ENCODE results near the gene ARHGAP26. TPM values are rescaled to one million over a fixed set of nuclear protein-coding genes. Genes with fewer than 3 reads are reported as not detected.

ARHGAP26 gene
- total RNA-seq, 1 donor from 2014 or later, result 8.9 TPM

DNA sequence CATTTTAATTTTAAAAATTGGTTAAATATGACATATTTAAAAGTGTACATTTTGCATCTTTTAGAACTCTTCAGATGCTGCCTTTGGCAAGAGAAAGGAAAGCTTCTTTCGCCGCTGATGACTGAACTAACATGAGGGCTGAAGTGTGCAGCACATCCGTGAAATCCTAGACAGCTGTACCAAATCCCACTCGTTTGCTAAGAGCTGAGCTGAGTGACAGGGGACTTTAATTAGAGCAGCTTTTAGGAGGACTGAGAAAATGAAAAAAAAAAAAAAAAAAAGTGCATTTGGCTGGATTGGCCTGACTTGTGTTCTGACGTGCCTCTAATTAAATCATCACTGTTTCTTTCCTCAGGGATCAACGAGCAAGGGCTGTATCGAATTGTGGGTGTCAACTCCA, 271.3 kb downstream of the ARHGAP26 start:
- DNase-seq (ENCODE audit: low spot score in 2 of 2, unreplicated experiment in 2 of 2), result no peak
- Mint-ChIP-seq H3K27ac (no peak overlapping the region), H3K36me3 (no peaks in the 10 kb centered on the region), H3K4me3 (no peak overlapping the region), H3K27me3 (ENCODE audit: low read depth) (no peaks in the 10 kb centered on the region), H3K4me1 (peaks cover 13% of the 10 kb centered on the region), H3K9me3 (no peaks in the 10 kb centered on the region)
- TF ChIP-seq, protein P1, sequence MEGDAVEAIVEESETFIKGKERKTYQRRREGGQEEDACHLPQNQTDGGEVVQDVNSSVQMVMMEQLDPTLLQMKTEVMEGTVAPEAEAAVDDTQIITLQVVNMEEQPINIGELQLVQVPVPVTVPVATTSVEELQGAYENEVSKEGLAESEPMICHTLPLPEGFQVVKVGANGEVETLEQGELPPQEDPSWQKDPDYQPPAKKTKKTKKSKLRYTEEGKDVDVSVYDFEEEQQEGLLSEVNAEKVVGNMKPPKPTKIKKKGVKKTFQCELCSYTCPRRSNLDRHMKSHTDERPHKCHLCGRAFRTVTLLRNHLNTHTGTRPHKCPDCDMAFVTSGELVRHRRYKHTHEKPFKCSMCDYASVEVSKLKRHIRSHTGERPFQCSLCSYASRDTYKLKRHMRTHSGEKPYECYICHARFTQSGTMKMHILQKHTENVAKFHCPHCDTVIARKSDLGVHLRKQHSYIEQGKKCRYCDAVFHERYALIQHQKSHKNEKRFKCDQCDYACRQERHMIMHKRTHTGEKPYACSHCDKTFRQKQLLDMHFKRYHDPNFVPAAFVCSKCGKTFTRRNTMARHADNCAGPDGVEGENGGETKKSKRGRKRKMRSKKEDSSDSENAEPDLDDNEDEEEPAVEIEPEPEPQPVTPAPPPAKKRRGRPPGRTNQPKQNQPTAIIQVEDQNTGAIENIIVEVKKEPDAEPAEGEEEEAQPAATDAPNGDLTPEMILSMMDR (IDR thresholded peaks at IDR 0.05; ENCODE audit: unreplicated experiment), result no peak

DNA sequence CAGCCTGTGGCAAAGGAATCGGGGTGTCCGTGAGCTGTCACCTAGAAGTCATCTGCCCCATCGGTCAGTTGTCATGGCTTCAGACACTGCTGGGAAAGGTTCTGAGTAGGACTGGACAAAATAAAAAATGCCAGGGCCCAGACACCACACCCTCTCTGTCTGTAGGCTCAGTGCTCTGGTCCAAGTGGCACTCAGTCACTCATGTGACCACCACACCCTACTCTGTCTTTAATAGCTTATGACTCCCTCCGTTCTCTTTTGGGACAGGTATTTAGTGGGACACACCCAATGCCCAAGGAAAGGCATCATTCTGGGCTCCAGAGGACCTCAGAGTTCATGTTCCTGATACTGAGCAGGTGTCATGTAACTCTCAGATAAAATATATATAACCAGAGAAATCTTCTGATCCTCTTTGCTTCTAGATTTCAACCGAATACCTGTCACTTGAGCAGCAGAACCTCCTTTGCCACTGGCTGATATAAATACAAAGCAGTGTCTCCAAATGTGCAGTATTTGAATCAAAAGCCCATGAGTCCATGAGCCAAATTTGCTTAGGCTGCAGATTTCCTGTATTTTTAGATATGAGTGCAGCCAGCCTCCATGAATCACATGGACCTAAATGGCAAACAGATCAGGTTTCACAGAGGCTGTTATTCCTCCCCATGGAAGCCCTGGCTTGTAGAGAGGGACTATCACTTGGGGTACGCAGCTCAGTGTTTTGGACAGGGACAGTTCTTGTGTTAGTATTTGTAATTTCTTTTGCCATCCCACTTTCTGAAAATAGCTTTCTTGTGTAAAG, 272.0 kb downstream of the ARHGAP26 start:
- Mint-ChIP-seq H3K27ac (no peak overlapping the region), H3K9me3 (no peaks in the 10 kb centered on the region), H3K36me3 (no peaks in the 10 kb centered on the region), H3K27me3 (ENCODE audit: low read depth) (no peaks in the 10 kb centered on the region), H3K4me1 (peaks cover 13% of the 10 kb centered on the region), H3K4me3 (no peak overlapping the region)
- TF ChIP-seq, protein P1 (IDR thresholded peaks at IDR 0.05; ENCODE audit: unreplicated experiment), result no peak
- no peak for DNase-seq (ENCODE audit: low spot score in 2 of 2, unreplicated experiment in 2 of 2)

DNA sequence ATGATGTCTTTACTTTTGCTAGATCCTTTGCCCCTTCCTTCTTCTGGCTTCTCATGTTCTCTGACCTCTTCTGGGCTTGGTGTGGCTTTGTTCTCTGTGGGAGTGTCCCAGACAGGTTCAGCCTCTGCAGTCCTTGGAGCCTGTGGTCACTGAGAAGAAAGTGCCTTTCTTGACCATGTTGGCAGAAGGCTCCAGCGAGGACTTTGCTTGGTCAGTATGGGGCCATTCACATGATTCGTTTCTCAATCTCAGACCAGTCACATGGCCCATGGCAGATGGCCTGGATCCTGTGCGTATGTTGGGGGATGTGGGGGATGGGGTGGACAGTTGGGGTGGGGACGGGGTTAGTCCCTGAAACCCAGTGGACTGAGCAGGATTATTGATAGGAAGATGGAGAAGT, 274.1 kb downstream of the ARHGAP26 start:
- DNase-seq (ENCODE audit: low spot score in 2 of 2, unreplicated experiment in 2 of 2), result no peak
- Mint-ChIP-seq H3K27me3 (ENCODE audit: low read depth) (no peaks in the 10 kb centered on the region), H3K27ac (no peak overlapping the region), H3K9me3 (no peaks in the 10 kb centered on the region), H3K4me3 (no peak overlapping the region), H3K36me3 (no peaks in the 10 kb centered on the region), H3K4me1 (peaks cover 13% of the 10 kb centered on the region)
- TF ChIP-seq, protein P1 (IDR thresholded peaks at IDR 0.05; ENCODE audit: unreplicated experiment), result no peak

DNA sequence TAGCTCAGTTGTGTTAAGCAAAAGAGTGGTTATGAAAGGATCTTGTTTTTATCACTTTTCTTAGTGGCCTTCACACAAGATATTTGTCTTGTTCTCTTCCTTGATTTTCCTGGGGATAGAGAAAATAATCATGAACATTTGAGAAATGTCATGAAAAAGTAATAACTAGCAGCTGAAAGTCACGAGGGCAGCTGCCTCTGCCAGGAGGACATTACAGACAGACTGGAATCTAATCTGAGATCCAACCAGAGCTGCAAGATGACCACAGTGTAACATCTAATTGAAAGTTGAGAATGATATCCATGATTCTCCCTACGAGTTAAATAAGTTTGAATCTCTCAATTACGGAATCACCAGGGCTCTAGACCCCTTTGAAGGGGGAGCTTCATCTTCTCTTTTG, 274.9 kb downstream of the ARHGAP26 start:
- H3K36me3 Mint-ChIP-seq, result no peaks in the 10 kb centered on the region
- DNase-seq (ENCODE audit: low spot score in 2 of 2, unreplicated experiment in 2 of 2), result no peak
- no peak overlapping the region for H3K4me3 Mint-ChIP-seq
- H3K4me1 Mint-ChIP-seq, result peaks cover 13% of the 10 kb centered on the region
- no peaks in the 10 kb centered on the region for H3K27me3 Mint-ChIP-seq (ENCODE audit: low read depth)
- no peaks in the 10 kb centered on the region for H3K9me3 Mint-ChIP-seq
- TF ChIP-seq, protein P1 (IDR thresholded peaks at IDR 0.05; ENCODE audit: unreplicated experiment), result no peak
- H3K27ac Mint-ChIP-seq, result no peak overlapping the region

DNA sequence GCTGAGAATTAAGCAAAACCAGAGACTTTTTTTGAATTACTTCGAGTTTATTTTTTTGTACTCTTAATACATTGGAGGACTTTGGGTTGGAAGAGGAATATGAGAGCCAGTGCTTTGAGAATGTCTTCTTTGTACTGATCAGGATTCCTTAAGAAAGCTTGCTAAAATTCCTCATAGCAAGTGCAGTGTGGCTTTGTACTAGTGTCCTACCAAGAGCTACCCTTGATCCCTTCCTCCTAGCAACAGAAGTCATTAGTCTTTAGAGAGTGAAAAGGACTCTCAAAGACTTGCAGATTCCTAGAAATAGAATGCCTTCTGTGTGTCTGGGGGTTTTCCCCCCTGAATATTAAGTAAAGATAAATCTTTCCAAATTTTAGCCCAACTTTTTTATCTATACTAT, 276.1 kb downstream of the ARHGAP26 start:
- TF ChIP-seq, protein P1 (IDR thresholded peaks at IDR 0.05; ENCODE audit: unreplicated experiment), result no peak
- Mint-ChIP-seq H3K27me3 (ENCODE audit: low read depth) (no peaks in the 10 kb centered on the region), H3K36me3 (no peaks in the 10 kb centered on the region), H3K9me3 (no peaks in the 10 kb centered on the region), H3K4me3 (no peak overlapping the region), H3K27ac (no peak overlapping the region), H3K4me1 (peaks cover 18% of the 10 kb centered on the region)
- no peak for DNase-seq (ENCODE audit: low spot score in 2 of 2, unreplicated experiment in 2 of 2)

All from mesothelial cell of epicardium (in vitro differentiated cells).